NCI-H2107 (cell line): ENCODE data around the gene OR14A2.
"Not testable (repeated sequence)": the region's sequence is repeated elsewhere in the genome, so short reads cannot be mapped to it uniquely, and the experiment has no call there.

Experiments
- DNase-seq: peaks from one replicate; lab custom pipeline; 2025; lab: John Stamatoyannopoulos, UW

Gene OR14A2

GRCh38 chr1:247748041-247748440 lies at the start of gene OR14A2:
Gene OR14A2, minus strand, starts transcription at chr1:247748141.
- no peak for DNase-seq

DNA sequence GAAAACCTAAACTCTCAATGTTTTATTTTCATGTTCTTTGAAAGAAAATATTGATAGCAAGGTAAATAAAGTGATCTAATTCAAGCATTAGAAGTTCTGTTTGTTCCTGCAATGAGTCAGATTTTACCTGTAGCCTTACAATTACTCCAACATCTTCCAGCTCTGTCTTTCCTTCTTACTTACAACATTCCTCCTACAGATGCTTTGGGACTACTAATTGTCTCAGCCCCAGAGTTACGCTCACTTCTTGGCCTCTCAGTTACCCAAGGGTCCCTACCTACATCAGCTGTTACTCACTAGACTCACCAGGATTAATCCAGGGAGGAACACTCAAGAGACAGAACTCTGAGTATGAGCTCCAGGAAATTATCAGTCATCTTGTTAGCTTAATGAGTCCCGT lies 49.6 kb upstream of the OR14A2 start:
- DNase-seq: no peak

DNA sequence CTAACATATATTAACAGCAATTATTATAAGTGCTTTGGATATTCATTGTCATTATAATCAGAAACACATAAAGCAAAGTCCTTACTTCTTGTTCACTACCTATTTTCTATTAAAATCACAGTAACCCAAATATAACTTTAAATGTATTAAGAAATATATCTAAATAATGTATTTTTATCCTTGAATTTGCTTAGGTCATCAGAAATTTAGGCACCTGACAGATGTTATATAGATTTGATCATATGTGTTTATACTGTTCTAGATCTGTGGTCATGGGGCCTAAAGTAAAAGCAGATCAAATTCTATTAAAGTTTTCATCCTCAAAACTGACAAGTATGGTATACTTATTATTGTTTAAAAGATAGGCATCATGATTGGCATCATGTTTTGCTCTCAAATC lies 21.7 kb upstream of the OR14A2 start:
- no peak for DNase-seq

DNA sequence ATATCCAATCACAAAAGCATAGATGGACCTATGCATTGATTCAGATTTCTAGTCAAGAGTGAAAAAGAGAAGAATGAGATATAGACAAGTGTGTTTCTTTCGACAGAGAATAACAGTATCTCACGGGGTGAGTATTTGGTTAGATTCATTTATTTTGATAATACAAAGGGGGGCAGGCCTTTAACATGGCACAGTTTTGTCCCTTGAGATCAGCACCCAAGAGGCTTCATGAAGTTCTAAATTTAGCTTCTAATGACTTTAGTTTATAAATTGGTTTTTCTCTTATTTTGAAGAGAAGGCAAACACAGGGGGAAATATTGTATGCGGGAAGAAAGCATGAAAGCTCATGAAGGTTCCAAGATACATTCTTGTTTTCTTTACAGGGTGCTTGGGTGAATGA lies 12.5 kb upstream of the OR14A2 start, which contains the start of gene OR1C1:
Gene OR1C1 (minus strand): TSS at position 101 of the 400 bp plus-strand sequence. CDS start 2,150 bp downstream, outside the sequence.
- DNase-seq: no peak

DNA sequence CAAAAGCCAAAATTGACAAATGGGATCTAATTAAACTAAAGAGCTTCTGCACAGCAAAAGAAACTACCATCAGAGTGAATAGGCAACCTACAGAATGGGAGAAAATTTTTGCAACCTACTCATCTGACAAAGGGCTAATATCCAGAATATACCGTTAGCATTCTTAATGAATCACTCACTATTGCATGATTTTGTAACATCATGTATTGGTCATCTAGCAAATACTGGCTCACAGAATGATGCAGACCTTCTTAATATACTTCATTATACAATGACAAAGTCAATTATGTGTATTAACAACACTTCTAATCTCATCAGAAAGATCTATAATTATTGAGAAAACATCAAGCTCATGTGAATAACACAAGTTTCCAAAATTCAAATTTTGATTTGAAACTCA lies 6.4 kb upstream of the OR14A2 start:
- not testable (repeated sequence) for DNase-seq

DNA sequence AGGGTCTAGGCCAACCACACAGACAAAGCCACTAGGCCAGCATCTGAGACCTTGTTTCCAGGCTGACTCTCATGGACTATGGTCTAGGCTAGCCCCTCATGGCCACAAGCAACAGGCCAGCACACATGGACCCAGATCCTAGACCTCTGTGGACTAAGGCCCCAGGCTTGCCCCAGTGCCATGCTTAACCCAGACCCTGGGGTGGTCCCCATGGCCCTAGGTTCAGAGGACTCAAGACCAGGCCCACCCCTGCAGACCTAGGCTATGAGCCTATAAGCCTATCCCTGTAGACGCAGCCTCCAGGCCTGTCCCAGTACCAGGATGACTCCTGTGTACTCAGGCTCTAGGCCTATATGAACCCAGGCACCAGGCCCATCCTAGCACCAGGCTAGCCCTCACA lies 1.9 kb upstream of the OR14A2 start:
- DNase-seq: no peak

DNA sequence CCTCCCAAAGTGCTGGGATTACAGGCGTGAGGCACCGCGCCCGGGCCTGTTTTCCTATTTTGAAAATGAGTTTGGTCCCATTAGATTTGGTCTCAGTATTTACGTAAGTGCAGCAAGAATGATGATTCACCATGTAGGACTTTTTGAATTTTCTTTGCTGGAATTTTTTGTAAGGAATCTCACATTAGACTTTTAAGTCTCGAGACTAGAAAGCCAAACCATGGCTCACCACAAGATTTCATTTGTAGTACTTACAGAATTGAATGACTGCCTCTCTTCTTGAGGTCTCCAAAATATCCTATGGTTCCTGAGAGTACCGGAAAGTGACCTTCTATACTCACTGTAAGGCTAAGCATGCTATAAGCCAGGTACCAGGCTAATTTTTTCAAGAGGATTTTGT lies 325 bp downstream of the OR14A2 start:
- DNase-seq: no peak

- no peak for DNase-seq
These were observed 1.5 kb downstream of the OR14A2 start for GRCh38 chr1:247746391-247746935.

GRCh38 chr1:247742215-247742760 lies 5.7 kb downstream of the OR14A2 start:
- DNase-seq: not testable (repeated sequence)

- no peak for DNase-seq
These were observed 6.2 kb downstream of the OR14A2 start for GRCh38 chr1:247741756-247742155.

DNA sequence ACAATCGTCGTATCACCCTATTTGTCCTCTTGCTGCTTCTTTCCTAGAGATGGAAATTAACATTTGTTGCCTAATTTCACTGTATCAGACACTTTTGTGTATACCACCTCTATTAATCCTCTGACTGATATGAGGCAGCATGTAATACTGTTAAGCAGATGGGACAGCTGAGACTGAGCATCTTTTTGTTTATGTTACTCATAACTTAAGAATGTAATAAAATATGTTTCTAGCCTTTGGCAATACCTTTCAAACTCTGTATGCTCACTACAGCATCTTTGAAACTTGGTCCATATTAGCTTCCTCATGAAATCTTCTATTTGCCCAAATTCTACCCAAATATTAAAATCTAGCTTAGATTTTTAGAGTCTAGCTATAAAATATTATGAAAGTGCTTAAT lies 7.2 kb downstream of the OR14A2 start:
- no peak for DNase-seq

DNA sequence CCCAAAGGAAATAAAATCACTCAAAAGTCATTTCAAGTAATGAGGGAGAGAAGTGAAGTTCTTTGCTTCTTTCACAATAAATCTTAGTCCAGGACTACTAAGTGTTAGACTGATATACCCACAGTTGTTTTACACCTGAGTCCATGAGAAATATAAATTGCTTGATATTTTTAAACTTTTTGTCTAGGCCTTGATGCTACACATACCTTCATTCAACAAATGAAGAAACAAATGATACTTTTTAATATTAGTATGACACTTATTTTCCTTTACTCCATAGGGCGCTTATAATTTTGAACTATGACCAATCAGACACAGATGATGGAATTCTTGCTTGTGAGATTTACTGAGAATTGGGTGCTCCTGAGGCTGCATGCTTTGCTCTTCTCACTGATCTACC lies 9.6 kb downstream of the OR14A2 start, which contains the start of gene OR14K1:
Gene OR14K1 (plus strand): TSS at position 301 of the 400 bp plus-strand sequence. CDS start 0 bp downstream, at position 301.
- DNase-seq: no peak

DNA sequence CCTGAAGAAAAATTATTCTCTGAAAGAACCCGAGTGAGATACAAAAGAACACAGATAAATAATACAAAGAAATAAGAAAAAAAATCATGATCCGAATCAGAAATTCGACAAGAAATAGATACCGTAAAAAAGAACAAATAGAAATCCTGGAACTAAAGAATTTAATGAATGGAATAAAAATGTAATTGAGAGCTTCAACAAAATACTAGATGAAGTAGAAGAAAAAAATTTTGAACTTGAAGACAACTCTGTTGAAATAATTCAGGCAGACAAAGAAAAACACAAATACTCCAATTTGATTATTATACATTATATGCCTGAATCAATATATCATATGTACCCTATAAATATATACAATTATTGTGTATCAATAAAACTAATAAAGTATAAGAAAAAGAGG lies 26.7 kb downstream of the OR14A2 start:
- DNase-seq: no peak

GRCh38 chr1:247716546-247716945 lies 31.4 kb downstream of the OR14A2 start, which contains the start of gene OR6F1:
Gene OR6F1, minus strand, starts transcription at chr1:247716646. Its CDS starts 3,891 bp downstream, at chr1:247712755.
- DNase-seq: no peak

DNA sequence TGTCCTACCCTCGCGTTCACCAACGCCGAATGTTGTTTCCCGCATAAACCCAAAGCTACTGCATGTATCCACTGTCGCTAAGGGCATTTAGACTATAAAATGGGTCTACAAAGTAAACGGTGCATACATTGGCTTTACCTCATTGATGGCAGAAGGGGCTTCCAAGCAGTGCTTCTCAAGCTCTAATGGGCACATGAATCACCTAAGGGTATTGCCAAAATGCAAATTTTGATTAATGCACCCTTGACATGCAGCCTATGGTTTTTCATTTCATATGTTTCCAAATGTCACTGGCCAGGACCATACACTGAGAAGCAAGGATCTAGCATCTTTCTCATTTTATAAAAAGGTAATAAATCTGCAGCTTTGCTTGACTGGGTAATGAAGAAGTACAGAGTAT lies 34.2 kb downstream of the OR14A2 start:
- no peak for DNase-seq

GRCh38 chr1:247710681-247711080 lies 37.3 kb downstream of the OR14A2 start:
- not testable (repeated sequence) for DNase-seq

DNA sequence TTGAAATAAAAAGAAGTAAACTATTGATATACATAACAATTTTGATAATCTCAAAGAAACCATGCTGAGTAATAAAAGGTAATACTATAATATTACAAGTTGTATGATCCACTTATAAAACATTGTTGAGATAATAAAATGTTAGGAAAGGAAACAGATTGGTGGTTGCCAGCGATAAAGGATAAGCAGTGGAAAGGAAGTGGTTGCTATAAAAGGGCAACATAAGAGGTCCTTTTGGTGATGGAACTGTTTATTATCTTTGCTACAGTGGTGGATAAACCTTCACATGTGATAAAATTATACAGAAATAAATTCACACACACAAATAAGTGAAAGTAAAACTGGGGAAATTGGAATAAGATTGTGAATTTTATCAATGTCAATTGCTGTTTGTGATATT lies 46.6 kb downstream of the OR14A2 start:
- no peak for DNase-seq

DNA sequence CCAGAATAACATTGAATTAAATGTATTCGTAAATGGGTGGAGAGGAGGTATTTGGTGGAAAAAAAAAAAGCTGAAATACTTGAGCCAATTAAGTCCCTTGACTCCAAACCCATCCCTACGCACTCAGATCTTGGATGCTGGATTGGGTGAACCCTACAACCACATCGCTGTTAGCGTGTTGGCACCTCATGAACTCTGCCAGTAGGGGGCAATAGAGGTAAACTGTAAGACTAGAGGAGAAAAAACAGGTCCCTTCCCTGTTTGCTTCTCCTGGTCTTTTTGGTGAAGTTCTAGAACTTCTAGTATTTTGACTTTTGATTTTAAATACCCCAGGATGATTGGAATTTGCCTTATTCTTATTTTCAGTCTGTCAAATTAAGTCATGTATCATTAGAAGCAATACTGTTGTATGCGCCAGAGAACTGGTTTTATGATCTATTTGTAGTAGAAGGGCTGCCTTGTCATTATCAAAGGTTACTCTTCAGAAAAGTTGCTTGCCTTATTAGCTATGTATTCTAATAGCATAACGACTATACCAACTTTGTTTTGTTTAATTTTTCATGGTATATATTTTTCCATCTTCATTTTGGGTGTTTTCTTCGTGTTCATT lies 66.5 kb downstream of the OR14A2 start:
- DNase-seq: peak; percentile 8

DNA sequence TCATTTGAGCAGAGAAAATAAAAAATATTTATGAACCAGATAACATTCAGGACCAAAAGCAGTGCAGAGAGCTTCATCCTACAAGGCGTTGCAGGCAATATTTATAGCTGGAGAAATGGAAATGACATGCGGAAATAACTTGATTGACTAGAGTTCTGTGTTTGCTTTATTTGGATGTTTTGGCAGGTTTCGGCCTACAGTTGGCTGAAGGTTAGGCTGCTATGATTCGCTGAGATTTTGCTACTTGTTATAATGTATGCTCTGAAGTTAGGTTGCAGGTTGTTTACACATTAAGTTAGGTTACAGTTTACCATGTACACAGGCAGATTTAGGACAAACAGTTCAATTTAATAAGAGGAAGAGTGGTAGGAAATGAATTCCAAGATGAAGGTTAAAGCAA lies 67.8 kb downstream of the OR14A2 start:
- no peak for DNase-seq

DNA sequence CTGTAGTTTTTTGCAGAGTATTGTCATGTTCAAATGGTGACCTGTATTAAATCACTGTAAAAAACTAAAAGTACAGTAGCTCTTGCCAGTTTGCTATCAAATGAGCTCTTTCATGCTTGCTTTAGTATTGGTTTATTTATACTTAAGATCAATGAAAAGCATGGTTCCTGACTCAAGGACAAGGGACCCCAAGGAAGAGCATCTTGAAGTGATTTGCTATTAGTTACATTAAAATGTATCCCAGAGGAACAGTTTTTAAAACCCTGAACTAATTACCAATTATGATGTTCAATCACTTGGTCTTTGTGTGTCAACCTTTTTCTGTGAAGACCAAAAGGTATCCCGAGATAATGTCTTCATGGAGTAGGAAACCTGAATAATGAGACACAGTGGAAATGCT lies 68.3 kb downstream of the OR14A2 start, which contains the start of gene OR13G1:
Gene OR13G1 (minus strand): TSS at position 101 of the 400 bp plus-strand sequence. CDS start 6,698 bp downstream, outside the sequence.
- no peak for DNase-seq
